Liver (tissue), 3 donors: ENCODE measurements around the gene TNFAIP3.

Experiments used
- EGR1 ChIP-seq, 2 donors: IDR thresholded peaks; 2 replicates each; pipeline ENCODE4 v1.6.1; 2016 to 2018; ENCODE audit warnings: antibody characterized with exemption in 2 of 2, low read depth in 2 of 2
- GABPA ChIP-seq, 2 donors: IDR thresholded peaks in 1 of 2; conservative IDR thresholded peaks in 1 of 2; 2 replicates each; pipeline ENCODE4 v1.6.1; 2016; ENCODE audit warnings: antibody characterized with exemption in 2 of 2, mild to moderate bottlenecking in 1 of 2, moderate library complexity in 1 of 2
- HNF4G ChIP-seq: IDR thresholded peaks from 2 replicates; pipeline ENCODE4 v1.6.1; 2016; ENCODE audit warnings: antibody characterized with exemption
- JUND ChIP-seq, 2 donors: IDR thresholded peaks; 2 replicates each; pipeline ENCODE4 v1.6.1; 2016; ENCODE audit warnings: antibody characterized with exemption in 2 of 2
- RAD21 ChIP-seq, 2 donors: IDR thresholded peaks; 2 replicates each; pipeline ENCODE4 v1.6.1; 2016; ENCODE audit warnings: antibody characterized with exemption in 2 of 2, mild to moderate bottlenecking in 2 of 2
- RXRA ChIP-seq, 2 donors: IDR thresholded peaks; 2 replicates each; pipeline ENCODE4 v1.6.1; 2017 to 2018; ENCODE audit warnings: antibody characterized with exemption in 2 of 2, mild to moderate bottlenecking in 1 of 2
- YY1 ChIP-seq: IDR thresholded peaks from 2 replicates; pipeline ENCODE4 v1.6.1; 2016; ENCODE audit warnings: antibody characterized with exemption, mild to moderate bottlenecking
- TF ChIP-seq, protein P1 (sequence below): fragments of 150-350 bp; IDR thresholded peaks from 2 replicates; pipeline ENCODE4 v1.5.1; 2017; ENCODE audit warnings: improper control_type of control experiment, low read depth, low read length; ENCODE audit not compliant: missing input control
- TF ChIP-seq, protein P2 (sequence below): IDR thresholded peaks from 2 replicates; pipeline ENCODE4 v1.6.1; 2016; ENCODE audit warnings: antibody characterized with exemption
- TF ChIP-seq, protein P3 (sequence below): IDR thresholded peaks from 2 replicates; pipeline ENCODE4 v1.6.1; 2016; ENCODE audit warnings: antibody characterized with exemption, mild to moderate bottlenecking
- TF ChIP-seq, protein P4 (sequence below): IDR thresholded peaks from 2 replicates; pipeline ENCODE4 v1.6.1; 2016; ENCODE audit warnings: antibody characterized with exemption
- donor health status: healthy.
- donor health status: healthy.

DNA sequence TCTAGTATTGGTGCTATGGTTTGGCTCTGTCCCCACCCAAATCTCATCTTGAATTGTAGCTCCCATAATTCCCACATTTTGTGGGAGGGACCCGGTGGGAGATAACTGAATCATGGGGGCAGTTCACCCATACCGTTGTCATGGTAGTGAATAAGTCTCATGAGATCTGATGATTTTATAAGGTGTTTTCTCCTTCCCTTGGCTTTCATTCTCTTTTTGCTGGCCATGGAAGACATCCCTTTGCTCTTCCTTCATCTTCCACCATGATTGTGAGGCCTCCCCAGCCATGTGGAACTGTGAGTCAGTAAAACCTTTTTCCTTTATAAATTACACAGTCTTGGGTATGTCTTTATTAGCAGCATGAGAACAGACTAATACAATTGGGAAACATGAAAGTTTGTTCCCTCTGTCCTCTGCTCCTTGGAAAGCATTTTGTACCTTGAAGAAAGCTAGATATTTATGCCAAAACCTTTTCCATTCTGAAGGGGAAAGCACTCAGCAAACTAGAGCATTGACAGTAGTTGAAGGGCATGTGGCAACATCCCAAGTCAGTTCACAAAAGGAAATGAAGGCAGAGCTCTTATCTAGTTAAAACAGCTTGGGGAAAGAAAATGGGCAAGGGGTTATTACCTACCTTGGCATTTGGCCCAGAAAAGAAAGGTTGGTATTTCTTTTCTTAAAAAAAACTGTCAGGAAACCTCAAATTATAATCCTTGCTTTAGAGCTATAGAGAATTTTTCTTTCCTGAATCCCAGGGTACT lies 10.7 kb upstream of the TNFAIP3 start:
- no peak for TF ChIP-seq HNF4G
- no peak for TF ChIP-seq RAD21 (IDR thresholded peaks at IDR 0.05)
- TF ChIP-seq, protein P1, sequence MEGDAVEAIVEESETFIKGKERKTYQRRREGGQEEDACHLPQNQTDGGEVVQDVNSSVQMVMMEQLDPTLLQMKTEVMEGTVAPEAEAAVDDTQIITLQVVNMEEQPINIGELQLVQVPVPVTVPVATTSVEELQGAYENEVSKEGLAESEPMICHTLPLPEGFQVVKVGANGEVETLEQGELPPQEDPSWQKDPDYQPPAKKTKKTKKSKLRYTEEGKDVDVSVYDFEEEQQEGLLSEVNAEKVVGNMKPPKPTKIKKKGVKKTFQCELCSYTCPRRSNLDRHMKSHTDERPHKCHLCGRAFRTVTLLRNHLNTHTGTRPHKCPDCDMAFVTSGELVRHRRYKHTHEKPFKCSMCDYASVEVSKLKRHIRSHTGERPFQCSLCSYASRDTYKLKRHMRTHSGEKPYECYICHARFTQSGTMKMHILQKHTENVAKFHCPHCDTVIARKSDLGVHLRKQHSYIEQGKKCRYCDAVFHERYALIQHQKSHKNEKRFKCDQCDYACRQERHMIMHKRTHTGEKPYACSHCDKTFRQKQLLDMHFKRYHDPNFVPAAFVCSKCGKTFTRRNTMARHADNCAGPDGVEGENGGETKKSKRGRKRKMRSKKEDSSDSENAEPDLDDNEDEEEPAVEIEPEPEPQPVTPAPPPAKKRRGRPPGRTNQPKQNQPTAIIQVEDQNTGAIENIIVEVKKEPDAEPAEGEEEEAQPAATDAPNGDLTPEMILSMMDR = no peak
- TF ChIP-seq GABPA (IDR thresholded peaks at IDR 0.05 in 1 of 2, conservative IDR thresholded peaks at IDR 0.05 in 1 of 2) = no peak
- TF ChIP-seq JUND (IDR thresholded peaks at IDR 0.05) = no peak
- TF ChIP-seq, protein P2, sequence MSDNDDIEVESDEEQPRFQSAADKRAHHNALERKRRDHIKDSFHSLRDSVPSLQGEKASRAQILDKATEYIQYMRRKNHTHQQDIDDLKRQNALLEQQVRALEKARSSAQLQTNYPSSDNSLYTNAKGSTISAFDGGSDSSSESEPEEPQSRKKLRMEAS = no peak
- no peak for TF ChIP-seq YY1
- TF ChIP-seq, protein P3, sequence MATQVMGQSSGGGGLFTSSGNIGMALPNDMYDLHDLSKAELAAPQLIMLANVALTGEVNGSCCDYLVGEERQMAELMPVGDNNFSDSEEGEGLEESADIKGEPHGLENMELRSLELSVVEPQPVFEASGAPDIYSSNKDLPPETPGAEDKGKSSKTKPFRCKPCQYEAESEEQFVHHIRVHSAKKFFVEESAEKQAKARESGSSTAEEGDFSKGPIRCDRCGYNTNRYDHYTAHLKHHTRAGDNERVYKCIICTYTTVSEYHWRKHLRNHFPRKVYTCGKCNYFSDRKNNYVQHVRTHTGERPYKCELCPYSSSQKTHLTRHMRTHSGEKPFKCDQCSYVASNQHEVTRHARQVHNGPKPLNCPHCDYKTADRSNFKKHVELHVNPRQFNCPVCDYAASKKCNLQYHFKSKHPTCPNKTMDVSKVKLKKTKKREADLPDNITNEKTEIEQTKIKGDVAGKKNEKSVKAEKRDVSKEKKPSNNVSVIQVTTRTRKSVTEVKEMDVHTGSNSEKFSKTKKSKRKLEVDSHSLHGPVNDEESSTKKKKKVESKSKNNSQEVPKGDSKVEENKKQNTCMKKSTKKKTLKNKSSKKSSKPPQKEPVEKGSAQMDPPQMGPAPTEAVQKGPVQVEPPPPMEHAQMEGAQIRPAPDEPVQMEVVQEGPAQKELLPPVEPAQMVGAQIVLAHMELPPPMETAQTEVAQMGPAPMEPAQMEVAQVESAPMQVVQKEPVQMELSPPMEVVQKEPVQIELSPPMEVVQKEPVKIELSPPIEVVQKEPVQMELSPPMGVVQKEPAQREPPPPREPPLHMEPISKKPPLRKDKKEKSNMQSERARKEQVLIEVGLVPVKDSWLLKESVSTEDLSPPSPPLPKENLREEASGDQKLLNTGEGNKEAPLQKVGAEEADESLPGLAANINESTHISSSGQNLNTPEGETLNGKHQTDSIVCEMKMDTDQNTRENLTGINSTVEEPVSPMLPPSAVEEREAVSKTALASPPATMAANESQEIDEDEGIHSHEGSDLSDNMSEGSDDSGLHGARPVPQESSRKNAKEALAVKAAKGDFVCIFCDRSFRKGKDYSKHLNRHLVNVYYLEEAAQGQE = no peak
- no peak for TF ChIP-seq EGR1 (IDR thresholded peaks at IDR 0.05; ENCODE audit: low read depth in 2 of 2)
- TF ChIP-seq, protein P4, sequence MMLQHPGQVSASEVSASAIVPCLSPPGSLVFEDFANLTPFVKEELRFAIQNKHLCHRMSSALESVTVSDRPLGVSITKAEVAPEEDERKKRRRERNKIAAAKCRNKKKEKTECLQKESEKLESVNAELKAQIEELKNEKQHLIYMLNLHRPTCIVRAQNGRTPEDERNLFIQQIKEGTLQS = no peak
- no peak for TF ChIP-seq RXRA (IDR thresholded peaks at IDR 0.05)
